GM19467 (cell line): ENCODE data around the gene GPR21.

ENCODE experiments used
- ATAC-seq: cut with Tn5 transposase; IDR thresholded peaks from one replicate; pipeline ENCODE4 v1.9.1; 2021; ENCODE audit warnings: mild to moderate bottlenecking, moderate library complexity; ENCODE audit not compliant: unreplicated experiment

The GPR21 gene

DNA sequence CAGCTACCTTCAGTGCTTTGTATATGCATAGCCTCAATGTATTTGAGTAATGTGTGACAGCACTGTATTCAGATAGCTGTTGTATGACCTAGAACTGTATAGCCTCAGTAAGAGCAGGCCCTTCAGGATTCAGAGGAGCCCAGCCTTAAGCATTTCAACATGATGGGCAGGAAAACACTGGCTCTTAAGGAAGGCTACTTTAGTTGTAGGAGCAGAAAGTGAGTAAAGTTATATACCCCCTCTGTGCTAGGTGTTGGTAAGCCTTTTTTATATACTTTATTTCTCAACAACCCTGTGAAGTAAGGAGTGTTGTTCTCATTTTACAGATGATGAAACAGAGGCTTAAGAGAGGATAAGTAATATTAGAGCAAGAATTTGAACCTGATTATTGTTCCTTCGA lies 1.5 kb upstream of the GPR21 start:
- no peak for ATAC-seq

DNA sequence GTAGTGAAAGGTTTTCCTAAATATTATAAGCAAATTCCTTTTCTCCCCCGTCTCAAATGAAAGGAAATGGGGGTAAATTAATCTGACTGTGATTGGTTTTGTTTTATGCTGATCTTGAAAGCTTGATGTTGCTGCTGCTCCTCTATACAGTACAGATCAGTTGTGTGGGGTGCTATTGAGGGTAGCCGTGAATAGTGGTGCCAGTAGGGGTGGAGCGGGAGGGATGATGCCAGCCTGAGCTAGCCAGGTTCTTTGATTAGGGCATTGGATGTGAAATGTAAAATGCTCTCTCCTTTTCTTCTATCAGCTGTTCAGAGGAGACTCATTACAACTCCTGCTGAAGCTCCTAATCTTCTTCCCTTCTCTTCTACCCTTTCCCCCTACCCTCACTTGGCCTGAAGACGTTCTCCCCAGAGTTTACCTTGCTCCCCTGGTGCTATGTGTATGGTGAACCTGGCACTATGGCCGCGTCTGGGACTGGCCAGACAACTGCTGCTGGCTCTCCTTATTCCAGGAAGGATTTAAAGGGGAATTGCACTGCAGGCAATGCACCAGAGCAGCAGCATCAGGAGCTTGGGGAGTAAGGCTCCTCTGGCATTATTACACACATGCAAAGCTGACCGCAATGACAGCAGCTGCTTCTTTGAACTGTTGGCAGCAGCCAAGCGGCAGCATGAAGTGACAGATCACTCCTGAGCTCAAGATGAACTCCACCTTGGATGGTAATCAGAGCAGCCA lies 566 bp downstream of the GPR21 start:
- no peak for ATAC-seq

DNA sequence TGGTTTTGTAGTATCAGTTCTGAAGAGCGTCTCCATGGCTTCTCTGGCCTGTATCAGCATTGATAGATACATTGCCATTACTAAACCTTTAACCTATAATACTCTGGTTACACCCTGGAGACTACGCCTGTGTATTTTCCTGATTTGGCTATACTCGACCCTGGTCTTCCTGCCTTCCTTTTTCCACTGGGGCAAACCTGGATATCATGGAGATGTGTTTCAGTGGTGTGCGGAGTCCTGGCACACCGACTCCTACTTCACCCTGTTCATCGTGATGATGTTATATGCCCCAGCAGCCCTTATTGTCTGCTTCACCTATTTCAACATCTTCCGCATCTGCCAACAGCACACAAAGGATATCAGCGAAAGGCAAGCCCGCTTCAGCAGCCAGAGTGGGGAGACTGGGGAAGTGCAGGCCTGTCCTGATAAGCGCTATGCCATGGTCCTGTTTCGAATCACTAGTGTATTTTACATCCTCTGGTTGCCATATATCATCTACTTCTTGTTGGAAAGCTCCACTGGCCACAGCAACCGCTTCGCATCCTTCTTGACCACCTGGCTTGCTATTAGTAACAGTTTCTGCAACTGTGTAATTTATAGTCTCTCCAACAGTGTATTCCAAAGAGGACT lies 1.5 kb downstream of the GPR21 start:
- ATAC-seq, result no peak

DNA sequence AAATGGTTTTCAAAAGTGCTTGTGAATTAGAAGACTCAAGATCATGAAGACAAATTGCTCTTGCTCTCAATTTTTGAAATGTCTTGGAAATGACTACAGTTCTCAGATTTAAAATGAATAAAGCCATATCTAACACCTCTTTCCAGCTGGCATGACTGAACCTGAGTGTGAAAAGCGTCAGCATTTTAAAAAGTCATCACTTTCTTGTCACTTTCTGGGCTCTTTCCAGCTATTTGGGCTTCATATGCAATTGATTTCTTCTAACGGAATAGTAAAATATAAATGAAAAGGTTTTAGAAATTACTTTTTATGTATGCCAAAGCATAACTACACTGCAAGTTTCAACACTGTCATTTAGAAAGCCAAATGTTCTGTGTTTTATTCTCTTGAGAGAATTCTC lies 2.3 kb downstream of the GPR21 start:
- no peak for ATAC-seq

DNA sequence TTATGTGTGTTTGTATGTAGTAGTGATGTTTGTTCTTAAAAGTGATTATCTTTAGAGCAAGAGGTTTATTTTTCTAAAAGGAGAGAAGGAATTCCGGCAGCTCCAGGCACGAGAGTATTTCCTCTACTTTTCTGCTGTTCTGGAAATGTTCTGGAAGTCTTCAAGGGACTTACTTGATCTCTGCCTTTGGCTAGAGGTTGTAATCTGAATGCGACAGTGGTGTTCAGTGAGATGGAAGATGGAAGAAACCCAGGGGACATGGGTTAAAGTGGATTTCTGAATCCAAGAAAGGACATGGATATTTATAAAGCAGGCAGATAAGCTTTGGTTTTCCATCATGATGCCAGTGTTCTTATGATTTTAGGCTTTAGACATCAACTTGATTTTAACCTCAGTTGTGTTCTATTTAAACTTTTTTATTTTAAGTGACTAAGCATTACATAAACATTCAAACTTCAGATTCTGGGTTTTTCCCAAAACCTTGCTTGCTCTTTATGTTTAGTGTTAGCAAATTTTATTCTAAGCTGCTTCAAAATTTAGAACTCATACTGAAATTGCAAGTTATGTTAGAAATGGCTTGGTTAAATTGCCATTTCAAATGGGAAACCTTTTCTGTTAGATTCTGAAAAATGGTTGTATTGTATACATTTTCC lies 3.6 kb downstream of the GPR21 start:
- ATAC-seq, result no peak

DNA sequence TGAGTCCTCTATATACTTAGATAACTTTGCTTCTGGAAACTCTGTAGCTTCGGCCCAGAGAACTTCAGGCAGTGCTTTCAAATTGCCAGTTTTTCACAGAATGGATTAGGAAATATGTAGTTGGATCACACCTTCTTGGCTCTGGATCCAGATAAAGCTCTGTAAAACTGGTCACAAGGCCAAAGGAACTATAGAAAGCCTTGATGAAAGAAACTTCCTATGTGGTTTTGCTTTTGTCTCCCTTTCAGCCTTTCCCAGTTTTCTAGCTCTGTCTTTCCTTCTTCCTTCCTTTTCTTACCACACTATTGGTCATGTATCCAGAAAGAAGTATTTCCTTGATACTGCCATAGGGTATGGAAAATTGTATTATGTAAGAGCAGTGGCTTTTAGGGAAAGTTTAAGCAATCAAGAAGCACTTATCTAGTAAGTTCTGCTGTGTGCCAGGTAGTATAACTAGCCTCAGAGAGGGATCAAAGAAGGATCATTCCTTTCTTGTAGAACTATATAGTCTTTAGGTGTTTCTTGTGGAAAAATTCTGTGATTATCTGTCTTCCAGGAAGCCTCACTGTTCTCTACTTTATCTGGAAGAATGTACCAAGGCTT lies 6.3 kb downstream of the GPR21 start:
- ATAC-seq, result no peak

DNA sequence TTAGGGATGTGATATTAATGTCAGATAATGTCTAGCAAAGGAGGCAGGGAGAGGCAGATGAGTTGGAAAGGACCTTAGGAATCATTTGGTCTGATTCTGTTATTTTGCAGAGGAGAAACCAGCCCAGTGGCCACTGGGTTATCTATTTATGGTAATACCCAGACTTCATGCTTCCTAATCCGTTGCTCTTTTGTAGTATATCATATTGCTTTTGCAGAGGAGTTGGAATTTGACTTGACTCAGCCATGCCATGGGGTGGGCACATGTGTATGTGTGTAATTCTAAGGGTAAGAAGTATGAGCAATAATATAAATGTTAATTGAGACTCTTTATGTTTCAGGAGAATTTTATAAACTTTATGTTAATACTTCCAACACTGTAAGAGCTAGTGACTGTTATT lies 7.3 kb downstream of the GPR21 start:
- ATAC-seq, result no peak

DNA sequence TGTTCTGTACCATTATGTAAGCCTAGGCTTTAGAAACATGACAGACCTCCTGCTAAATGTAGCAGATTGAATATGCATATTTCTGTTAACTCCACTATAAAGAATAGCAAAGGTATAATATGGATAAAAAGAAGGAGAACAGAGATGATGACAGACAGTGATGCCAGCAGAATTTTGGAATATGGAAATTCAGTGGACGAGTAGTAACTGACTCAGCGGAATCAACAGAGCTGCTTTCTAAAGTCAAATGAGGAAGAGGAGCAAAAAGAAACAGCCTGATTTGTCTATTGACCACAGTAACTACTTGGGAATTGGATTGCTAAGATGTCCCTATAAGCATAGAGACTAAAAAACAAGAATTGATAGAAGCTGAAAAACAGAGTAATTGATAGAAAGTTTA lies 8.0 kb downstream of the GPR21 start:
- no peak for ATAC-seq

DNA sequence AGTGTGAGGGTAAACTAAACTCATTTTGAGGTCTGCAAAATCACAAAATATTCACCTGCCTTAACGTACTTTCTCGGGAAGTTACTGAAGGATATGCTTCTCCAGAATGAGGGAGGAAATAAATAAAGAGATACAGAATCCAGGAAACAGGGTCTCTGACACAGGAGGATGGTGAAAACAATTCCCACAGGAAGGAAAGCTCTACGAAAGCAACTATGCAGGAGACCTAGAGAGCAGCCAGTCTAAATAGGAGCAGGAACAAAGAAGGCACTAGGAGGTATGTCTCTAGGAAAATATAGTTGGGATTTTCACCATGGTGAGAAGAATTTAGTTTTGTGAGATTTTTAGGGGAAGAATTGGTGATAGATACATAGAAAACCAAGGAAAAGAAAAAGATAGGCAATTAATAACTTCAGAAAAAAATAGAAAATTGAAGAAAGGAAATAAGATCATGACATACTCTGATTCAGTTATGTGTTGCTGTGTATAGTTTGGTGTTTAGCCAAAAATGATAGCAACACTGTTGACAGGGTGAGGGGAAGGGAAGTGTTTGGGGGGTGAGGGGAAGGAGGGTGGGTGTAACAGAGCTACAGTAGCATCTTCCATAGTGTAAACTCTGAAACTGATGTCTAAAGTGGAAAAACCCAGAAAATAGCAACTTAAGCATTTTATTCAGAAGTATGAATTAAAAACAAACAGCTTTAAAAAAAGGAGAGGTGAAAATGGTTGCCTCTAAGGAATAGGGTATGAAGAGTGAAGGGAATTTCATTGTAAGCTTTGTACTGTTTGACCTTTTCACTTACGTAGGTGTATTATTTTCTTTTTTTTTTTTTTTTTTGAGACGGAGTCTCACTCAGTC lies 9.8 kb downstream of the GPR21 start:
- ATAC-seq, result no peak

DNA sequence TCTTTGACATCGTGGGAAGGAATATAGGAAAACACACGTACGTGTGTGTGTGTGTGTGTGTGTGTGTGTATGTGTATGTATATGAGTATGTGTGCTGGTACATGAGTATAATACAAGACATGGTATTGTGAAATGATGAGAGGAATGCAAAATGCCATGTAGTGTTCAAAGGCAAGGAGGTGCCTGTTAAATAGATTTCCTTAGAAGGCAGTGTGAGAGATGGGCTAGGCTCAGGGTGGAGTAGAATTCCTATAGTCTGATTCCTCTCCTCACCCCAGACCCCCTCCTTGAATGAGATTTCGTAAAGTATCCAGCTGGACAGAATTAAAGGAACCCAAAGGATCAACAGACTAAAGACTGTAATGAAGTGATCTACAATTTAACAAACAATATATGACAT lies 11.1 kb downstream of the GPR21 start:
- no peak for ATAC-seq

DNA sequence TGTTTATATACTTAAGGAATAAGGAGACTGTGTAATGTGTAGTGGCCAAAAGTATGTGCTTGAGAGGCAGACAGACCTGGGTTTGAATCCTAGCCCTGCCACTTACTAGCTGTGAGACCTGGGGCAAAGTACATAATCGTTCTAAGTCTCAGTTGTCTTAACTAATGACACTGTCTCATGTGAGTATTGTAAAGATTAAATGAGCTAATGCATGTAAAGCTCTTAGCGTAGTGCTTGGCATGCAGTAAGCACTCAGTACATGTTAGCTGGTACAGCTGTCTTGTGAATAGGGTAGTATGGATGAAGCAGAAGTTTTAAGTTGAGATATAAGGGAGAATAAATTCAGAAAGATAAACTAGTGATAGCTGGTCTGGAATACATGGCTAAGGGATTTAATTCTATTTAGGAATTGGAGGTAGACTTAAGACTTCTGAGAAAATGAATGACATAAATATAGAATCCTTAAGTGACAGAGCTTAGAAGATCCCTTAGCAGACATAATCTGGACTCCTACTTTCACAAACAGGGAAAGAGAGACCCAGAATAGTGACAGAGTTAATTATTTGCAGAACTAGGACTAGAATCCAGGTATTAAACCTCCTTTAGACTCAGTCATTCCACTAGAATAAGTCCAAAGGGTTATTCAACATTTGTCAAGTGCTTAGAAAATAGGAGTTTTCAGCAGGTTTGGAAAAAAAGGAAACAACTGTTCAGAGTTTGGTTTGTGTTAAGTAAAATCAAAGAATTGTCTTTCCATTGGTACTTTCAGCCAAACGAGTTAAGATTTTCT lies 13.1 kb downstream of the GPR21 start:
- ATAC-seq, result no peak

DNA sequence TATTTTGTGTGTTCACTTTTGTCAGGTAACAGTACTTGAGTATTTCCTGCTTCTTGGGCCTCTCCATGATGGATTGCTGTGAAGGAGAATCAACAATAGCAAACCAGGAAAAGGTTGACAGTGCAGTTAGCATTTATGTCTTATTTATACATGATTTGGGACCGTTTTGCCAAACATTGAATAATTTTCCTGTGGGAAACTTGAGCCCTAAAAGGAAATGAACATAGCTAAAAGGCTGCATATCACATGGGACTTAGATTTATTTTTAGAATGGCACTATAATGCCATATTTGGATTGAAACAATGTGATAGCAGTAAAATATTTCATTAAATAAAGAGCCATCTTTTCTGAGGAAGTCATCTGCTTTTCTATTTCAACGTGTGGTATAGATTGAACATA lies 15.3 kb downstream of the GPR21 start:
- no peak for ATAC-seq

DNA sequence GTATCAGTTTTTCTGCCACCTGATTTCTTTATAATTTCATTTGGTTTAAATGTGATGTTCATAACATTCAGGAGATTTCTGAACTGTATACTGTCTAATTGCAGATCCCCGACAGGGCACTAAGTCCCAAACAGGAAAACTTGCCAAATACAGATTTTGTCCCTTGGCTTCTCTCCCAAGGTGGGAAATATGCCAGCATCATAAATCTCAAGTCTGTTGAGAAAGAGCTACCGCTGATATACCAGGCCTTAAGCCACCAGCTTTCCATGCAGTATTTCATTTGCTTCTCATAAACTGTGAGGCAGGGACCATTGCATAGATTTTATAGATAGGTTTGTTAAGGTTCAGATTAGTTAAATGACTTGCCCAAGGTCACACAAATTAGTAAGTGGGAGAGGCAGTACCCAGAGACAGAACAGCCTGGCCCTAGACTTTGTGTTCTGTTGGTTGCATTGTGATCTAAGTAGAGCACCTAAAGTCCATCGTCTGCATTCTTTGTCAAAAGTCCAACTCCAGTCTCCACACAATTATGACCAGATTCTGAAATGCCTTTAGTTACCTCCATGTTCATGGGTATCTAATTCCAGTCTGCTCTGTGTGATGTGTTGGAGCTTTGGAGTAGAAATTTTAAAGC lies 16.2 kb downstream of the GPR21 start:
- no peak for ATAC-seq

DNA sequence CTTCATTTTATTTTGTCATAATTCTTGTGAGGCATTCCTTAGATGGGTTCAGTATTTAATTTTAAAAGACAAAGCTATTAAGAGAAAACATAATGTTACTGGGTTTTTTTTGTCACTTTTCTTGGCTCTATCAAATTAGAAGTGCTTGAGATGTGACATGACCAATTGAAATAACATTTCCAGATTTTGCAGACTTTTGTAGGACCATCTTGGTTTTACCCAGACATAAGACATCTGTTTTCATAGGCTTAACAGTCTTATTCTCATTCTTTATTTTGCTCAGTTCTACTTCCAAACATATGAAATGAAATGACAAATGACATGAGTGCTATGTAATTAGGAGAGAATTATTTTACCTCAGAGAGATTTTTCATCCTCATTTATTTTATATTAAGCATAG lies 19.6 kb downstream of the GPR21 start:
- no peak for ATAC-seq

DNA sequence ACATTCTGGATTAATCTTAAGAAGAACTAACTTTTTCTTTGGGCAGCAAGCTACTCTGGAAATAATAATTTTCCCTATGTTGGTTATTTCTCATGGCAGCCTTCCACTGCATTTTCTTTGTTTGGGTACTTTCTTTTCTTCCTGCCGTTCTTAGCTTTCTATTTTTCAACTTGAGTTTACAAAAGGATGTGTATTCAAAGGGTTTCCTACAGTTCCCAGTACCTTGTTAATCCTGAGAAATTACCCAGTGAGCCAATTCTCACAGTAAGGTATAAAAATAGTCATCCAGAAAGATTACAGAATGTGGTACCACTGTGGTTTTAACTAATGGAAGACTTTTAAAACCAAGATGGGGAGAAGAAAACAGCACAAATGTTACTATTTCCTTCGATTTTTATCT lies 20.2 kb downstream of the GPR21 start:
- no peak for ATAC-seq

DNA sequence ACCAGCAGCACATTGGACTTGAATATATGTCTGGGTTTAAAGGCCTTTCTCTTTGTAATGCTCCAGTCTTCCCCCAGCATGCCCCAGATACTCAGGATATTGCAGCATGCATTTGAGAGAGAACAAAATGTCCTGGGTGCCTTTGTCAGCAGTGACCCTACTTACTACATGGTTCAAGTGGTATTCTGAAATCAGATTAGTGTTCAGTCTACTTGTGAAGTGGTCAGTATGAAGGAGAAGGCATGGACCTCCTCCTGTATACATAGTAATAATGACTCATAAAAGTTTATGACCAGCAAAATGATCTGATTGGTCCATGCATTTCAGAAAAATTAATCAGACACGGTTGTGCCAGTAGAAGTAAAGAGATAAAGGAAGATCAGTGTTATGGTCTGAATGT lies 25.4 kb downstream of the GPR21 start:
- ATAC-seq, result no peak

DNA sequence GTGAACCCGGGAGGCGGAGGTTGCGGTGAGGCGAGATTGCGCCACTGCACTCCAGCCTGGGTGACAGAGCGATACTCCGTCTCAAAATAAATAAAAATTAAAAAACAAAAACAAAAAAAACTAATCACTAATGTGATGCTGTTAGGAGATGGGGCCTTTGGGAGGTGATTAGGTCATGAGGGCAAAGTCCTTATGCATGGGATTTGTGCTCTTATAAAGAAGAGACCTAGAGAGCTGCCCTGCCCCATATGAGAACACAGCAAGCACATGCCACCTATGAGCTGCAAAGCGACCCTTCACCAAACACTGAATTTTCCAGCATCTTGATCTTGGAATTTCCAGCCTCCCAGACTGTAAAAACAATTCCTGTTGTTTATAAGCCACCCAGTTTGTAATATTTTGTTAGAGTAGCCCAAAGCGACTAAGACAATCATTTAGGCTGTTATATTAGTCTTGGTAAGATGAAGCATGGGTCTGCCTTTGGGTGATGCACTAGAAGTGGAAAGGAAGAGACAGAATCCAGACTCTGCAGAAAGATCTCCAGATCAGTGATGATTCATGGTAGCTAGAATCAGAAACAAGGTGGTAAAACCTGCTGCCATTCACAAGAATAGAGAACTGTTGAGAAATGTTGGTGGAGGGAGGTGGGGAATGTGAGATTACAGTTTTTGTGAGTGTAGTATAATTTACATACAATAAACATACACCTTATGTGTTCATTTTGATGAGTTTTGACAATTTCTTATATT lies 26.2 kb downstream of the GPR21 start:
- ATAC-seq, result no peak

DNA sequence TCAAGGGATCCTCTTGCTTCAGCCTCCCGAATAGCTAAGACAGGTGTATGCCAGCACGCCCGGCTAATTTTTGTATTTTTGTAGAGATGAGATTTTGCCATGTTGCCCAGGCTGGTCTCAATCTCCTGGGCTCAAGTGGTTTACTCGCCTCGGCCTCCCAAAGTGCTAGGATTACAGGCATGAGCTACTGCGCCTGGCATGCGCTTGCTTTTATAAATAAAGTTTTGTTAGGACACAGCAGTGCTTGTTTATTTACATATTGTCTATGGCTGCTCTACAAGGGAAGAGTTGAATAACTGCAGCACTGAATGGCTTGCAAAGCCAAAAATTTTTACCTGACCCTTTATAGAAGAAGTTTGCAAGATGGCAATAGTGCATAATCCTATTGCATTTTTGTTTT lies 27.7 kb downstream of the GPR21 start:
- no peak for ATAC-seq
